HEK293T (cell line): Measurements from ENCODE around the gene MECP2.

ENCODE experiments used
- ELF4 ChIP-seq: fragments of 450-650 bp; IDR thresholded peaks from 2 replicates; pipeline ENCODE4 v1.6.1; 2017; ENCODE audit warnings: antibody characterized with exemption
- FOXA1 ChIP-seq: fragments of 450-650 bp; IDR thresholded peaks from 2 replicates; pipeline ENCODE4 v1.6.1; 2016; ENCODE audit warnings: mild to moderate bottlenecking
- FOXK2 ChIP-seq: fragments of 450-650 bp; IDR thresholded peaks from 2 replicates; pipeline ENCODE4 v1.6.1; 2016; ENCODE audit warnings: mild to moderate bottlenecking
- HDGF ChIP-seq: fragments of 450-650 bp; IDR thresholded peaks from 2 replicates; pipeline ENCODE4 v1.6.1; 2017; ENCODE audit warnings: antibody characterized with exemption, borderline replicate concordance
- L3MBTL2 ChIP-seq: fragments of 450-650 bp; conservative IDR thresholded peaks from 2 replicates; pipeline ENCODE4 v1.6.1; 2016; ENCODE audit warnings: mild to moderate bottlenecking
- LEF1 ChIP-seq: fragments of 450-650 bp; IDR thresholded peaks from 2 replicates; pipeline ENCODE4 v1.6.1; 2017; ENCODE audit warnings: mild to moderate bottlenecking, borderline replicate concordance
- NFRKB ChIP-seq: fragments of 450-650 bp; IDR thresholded peaks from 2 replicates; pipeline ENCODE4 v1.6.1; 2016; ENCODE audit warnings: mild to moderate bottlenecking, moderate library complexity
- PKNOX1 ChIP-seq: fragments of 450-650 bp; IDR thresholded peaks from 2 replicates; pipeline ENCODE4 v1.6.1; 2016
- SP1 ChIP-seq: fragments of 450-650 bp; IDR thresholded peaks from 2 replicates; pipeline ENCODE4 v1.6.1; 2017
- TARDBP ChIP-seq: fragments of 450-650 bp; IDR thresholded peaks from 2 replicates; pipeline ENCODE4 v1.6.1; 2016
- ZNF384 ChIP-seq: fragments of 450-650 bp; IDR thresholded peaks from 2 replicates; pipeline ENCODE4 v1.6.1; 2016

- no peak for TF ChIP-seq SP1
- no peak for TF ChIP-seq FOXA1
- no peak for TF ChIP-seq HDGF
- no peak for TF ChIP-seq TARDBP
- TF ChIP-seq NFRKB: no peak
- TF ChIP-seq ZNF384: no peak
- TF ChIP-seq L3MBTL2: no peak
- no peak for TF ChIP-seq FOXK2
- no peak for TF ChIP-seq ELF4
- no peak for TF ChIP-seq LEF1
- no peak for TF ChIP-seq PKNOX1
Measured at GRCh38 chrX:153981771-153982533, 115.6 kb downstream of the MECP2 start.
